ENCODE data around the gene PM20D2.
"Not testable (repeated sequence)": the region's sequence is repeated elsewhere in the genome, so short reads cannot be mapped to it uniquely, and the experiment has no call there.

The PM20D2 gene

GRCh38 chr6:89145956-89146717 lies at the start of gene PM20D2:
Gene PM20D2 (plus strand): TSS chr6:89146055. CDS start chr6:89146145, 90 bp downstream.
- peak; percentile 59 to 65 for DNase-seq

- no peak for DNase-seq
Measured at GRCh38 chr6:89098461-89098860, 47.4 kb upstream of the PM20D2 start.

DNA sequence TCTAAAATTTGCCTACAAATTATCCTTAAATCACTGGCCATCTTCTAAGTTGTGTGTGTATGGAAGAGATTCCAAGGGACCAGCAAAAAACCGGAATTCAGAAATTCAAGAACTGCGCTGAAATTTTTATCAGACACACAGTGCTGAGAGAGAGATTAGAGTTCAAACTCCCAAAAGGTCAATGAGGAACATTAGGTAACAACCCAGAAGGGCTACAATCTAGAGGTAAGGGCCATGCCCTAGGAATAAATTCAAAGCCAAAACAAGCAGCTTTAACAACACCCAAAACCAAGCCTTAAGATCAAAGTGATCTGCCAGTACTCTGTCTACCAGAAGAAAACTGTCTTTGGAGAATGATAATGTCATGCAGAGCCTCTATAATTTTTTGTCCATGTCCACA lies 45.7 kb upstream of the PM20D2 start:
- DNase-seq = no peak

DNA sequence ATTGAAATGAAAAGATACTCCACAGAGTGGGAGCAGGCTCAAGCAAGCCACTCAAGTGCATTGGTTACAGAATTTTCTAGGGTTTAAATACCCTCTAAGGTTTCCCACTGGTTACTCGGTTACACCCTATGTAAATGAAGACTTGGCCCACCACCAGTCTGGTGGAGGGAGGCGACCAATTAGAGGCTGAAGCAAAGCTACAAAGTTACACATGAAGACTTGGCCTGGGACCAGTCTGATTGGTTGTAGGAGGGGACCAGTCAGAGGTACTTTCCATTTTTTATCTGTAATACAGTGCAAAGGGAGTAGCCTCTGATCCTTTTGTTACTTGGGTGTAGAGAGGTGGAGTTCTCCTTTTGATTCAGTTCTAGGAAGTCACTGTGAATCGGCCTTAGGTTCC lies 35.6 kb upstream of the PM20D2 start:
- DNase-seq = no peak

DNA sequence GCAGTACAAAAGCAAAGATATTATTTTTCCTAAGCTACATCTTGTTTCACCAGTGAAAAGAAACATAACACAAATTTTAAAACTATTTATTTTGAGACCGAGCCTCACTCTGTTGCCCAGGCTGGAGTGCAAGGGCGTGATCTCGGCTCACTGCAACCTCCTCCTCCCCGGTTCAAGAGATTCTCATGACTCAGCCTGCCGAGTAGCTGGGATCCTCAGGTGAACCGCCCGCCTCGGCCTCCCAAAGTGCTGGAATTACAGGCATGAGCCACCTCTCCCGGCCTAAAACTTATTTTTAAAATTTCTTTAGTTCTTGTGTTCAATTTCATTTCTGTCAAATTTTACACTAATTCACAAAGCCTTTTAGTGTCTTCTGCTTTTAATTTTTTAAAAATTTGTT lies 33.9 kb upstream of the PM20D2 start:
- no peak for DNase-seq

GRCh38 chr6:89116702-89117101 lies 29.2 kb upstream of the PM20D2 start:
- no peak for DNase-seq

DNA sequence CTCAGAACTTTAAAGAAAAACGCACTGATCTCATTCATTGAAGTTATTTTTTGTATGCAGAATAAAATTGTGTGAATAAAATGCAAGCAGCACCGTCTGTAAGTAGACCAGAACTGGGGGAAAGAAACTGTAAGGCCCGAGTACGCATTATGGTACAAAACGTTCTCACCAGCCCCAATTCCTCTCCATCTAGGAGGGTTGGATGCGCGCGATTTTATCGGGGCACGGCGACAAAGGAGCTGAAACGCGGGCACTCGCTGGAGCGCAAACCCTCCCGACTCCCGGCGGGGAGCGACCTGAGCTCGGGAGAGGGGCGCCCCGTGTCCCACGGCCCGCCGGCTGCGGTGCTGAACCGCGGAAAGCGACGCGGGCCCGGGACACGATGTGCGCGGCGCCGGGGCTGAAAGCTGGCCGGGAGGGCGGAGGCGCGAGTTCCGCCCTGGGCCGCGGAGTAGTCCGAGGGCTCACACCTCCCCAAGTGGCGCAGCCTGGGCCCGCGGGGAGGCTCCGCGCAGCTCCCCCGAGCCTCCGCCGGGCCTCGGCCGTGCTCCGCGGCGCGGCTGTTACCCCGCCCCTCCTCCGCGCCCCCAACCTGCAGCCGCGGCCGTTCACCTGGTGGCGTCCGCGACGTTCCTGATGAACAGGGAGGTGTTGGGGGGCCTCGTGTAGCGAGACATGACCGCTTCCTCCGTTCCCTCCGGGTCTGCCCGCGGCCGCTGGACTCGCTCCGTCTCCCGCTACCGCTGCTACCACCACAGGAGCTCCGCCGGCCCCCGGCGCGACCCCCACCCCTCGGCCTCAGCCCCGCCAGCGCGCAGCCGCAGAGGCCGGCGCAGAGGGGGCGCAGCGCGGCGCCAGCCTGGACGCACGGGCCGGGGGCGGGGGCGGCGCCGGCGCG lies 28.4 kb upstream of the PM20D2 start, which contains the start of gene SRSF12:
Gene SRSF12, minus strand, starts transcription at position 861 of the 898 bp plus-strand sequence. Its CDS starts 184 bp downstream, at position 677.
- DNase-seq = peak in 1 of 2 experiments; percentile 8

GRCh38 chr6:89118931-89119330 lies 26.9 kb upstream of the PM20D2 start:
- no peak for DNase-seq

DNA sequence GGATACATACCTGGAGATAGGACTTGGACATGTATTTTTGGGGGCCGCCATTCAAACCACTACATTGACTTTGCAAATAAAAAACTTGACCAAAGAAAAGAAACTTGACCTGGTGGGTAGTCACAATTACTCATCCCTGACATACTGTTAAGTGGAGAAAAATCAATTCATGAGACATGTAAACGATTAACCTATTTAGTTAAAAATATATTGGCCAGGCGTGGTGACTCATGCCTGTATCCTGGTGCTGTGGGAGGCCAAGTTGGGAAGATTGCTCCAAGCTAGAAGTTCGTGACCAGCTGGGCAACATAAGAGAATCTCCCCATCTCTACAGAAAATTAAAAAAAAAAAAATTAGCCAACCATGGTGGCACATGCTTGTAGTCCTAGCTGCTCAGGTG lies 25.5 kb upstream of the PM20D2 start:
- DNase-seq = no peak

GRCh38 chr6:89121934-89122333 lies 23.9 kb upstream of the PM20D2 start:
- DNase-seq = no peak

DNA sequence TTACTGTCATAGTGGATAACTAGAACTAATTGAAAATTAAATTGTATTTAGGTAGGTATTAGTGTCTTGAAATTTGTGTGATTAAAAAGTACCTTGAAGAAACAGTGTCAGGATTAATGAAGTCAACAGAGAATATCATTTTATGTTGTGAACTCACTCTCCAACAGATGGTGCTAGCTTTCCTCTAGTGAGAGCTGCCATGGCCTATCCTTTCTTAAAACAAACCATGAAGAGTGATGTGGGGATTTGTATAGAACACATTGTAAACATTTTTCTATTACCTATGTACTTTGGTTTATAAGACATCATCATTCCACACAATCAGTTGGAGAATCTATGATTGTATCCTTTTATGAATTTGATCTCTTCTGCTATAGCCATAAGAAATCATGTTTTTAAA lies 23.2 kb upstream of the PM20D2 start:
- DNase-seq = peak in 1 of 2 experiments; percentile 56

- not testable (repeated sequence) for DNase-seq
Measured at GRCh38 chr6:89128256-89128671, 17.6 kb upstream of the PM20D2 start.

GRCh38 chr6:89131599-89131998 lies 14.3 kb upstream of the PM20D2 start:
- DNase-seq = no peak

DNA sequence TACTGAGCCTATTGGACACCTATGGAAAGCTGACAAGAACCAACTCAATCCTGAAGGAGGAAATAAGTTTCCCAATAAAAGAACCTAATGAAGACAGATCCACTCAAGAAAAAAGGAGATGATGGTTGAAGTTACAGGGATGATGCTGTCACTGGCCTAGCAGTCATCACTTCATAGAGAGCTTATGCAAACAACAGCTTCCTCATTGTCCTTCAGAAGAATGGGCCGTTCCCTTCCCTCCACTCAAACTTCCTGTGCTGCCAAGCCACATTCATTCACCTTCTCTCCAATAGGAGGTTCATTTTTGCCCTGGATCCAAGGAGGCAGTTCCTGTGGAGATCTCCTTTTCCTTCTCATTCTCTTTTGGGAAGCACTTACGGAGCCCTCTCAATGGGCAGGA lies 13.8 kb upstream of the PM20D2 start:
- no peak for DNase-seq

DNA sequence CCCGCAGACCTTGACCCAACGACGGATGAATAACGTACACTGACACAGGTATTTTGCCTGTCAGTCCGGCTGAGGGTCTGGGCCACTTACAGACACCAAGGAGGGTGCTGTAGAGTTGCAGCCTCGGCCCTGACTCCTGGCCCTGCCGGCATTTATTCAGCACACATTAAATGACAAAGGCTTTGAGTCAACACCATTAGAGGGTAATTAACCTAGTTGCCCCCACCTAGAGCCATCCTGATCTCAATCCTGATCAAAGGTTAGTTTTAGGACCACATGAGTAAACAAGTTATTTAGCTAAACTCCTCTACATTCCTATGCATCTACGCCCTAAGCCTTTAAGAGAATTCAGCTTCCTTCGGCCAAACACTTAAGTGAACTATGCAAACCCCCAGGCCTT lies 11.9 kb upstream of the PM20D2 start:
- no peak for DNase-seq

DNA sequence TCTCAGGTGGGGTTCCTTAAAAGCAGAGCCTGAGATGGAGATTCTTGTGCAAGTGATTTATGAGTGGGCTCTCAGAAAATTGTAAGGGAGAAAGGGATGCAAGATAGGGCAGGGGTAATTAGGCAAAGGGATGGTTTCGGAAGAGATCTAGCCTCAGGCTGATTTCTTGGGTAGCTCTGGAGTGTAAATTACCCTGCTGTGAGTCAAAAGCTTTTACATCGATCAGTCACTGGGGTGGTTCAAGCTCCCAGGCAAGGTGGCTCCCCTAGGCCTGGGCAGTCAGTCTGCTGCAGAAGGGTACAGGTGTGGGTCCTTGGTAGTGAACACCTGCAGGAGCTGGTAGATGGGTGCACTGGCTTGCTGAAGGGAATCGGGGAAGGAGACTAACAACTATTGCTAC lies 11.1 kb upstream of the PM20D2 start:
- no peak for DNase-seq

DNA sequence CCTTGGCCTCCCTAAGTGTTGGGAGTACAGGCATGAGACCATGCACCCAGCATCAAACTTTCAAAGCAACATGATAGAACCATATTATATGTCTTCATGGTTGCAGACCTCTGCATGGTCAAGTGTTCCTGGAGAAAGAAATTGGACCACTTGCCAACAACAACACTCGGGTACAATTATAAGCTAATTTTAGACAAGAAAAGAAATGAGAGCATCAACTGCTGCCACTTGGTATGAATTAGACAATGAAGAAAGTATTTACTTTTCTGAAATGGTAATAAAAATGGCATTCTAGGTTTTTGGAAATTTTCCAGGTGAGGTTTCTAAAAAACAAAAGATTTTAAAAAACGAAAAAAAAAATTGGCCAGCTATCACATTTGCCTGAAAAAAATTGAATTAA lies 7.7 kb upstream of the PM20D2 start:
- no peak for DNase-seq

DNA sequence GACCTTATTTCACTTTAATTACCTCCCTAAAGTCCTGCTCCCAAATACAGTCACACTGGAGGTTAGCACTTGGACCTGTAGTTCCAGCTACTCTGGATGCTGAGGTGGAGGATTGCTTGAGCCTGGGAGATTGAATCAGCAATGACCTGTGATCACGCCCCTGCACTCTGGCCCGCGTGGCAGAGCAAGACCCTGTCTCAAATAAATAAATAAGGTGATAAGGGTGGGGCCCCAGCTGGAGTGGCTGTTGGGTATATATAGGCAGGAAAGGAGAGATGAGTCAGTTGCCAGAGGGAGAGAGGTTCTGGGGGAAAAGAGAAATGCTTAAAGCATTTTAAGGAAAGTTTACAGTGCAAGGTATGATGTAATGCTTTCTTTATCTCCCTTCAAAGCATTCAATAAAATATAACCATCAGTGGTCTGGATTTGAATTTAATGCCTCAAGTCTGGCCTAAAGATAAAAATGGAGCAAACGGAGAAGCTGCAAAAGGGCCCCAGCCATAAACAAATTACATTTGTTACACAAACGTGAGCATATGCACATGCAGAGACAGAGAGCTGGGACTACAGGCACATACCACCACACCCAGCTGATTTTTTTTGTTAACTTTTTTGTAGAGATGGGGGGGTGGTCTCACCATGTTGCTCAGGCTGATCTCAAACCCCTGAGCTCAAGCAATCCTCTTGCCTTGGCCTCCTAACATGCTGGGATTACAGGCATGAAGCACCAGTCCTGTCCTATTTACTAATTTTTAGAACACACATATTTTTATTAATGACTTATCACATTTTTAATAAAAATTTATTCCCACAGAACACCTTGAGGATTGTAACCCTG lies 6.1 kb upstream of the PM20D2 start:
- DNase-seq = no peak

DNA sequence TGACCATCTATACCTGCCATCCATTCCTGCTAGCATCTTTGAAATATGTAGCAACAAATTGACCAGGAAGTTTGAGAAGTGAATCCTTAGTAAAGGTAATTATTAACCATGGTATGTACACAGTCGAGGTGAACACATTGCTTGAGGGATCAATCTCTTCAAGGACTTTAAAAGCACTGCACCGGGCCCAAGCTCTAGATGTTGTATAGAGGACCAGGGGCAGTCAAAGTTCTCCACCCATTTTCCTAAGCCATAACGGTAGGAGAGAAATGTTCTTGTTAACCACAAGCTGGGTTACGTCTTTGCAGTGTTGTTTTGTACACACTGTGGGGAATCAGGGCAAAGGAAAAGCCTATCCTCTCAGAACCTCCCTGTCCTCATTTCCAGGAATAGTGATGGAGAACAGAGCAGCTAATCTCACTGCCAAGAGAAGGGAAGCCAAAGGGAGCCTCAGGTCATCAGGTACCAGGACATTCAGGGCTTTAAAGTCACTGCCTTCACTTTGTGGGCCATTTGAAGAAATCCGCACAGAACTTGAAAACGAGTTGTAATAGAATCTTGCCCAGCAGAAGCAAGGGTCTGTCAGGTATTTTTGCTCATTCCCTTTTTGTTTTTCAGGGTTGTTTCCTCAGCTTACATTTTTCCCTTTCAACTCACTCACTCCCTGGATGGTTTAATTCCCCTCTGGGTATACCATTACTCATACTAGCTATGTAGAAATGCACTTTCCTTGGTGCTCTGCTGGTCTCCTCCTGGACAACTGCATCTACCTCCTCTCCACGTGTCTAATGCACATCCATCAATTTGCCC lies 5.3 kb upstream of the PM20D2 start:
- DNase-seq = no peak

DNA sequence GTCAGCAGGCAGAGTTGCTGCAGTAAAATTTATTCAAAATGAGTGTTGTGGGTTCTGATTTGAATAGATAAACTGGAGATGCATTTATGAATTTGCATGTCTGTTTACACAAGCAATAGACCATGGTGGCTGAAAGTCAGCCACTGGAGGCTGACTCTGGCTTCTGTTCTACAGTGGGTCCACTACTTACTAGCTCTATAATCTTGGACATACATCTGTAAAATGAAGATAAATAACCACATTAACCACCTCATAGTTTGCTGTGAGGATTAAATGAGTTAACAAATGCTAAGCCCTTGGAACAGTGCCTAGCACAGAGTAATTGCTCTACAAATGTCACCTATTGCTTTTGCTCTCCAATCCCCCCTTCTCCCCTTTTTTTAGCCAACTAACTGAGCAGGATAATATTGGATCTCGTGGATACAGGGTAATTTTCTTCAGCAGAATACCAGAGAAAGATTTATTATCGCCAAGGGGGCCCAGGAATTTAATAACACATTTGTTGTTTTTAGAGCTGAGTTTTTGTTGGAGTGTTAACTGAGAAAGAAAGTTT lies 1.4 kb upstream of the PM20D2 start:
- DNase-seq = no peak

DNA sequence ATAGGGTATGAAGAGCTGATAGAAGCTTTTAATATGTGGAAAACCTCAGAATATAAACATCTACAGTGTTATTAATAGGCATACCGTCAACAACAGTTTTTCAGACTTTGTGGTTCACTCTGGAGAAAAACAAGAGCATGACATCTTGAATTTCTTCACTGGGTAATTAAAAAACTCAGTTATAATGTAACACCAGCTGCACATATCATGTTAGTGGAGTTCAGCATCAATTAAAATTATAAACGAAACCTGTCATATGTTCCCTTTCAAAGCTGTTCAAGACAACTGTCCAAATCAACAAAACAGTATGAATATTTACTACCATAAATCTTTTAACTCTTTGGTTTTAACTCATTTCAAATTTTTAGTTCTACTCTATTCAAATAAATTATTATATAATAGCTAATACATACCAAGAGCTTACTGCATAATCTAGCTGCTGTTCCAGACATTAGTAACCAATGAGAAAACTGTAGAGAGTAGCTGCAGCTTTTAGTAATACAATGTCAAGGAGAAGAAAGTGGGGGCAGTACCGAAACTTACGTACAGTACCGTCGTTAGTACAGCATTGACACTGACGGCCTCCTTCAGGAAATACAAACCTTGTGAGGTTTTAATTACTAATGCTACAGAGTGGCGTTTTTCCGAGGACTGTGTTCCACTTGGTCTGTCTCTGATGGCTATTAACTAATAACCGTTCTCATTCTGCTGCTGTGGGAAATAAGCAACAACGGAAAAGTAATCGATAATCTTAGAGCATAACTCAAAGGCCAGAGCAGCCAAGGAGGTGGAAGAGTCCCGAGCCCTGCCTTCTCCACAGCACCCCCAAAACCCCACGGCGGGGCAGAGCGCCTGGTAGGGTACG lies 532 bp upstream of the PM20D2 start:
- peak in 1 of 2 experiments; percentile 41 for DNase-seq
